HG03378 (cell line): ENCODE measurements around the gene ARHGEF35.
"Not testable (repeated sequence)": the region's sequence is repeated elsewhere in the genome, so short reads cannot be mapped to it uniquely, and the experiment has no call there.

ENCODE experiments used
- ATAC-seq: cut with Tn5 transposase; IDR thresholded peaks from one replicate; pipeline ENCODE4 v1.9.1; 2021; ENCODE audit warnings: mild to moderate bottlenecking, moderate library complexity; ENCODE audit not compliant: unreplicated experiment

ARHGEF35 gene

DNA sequence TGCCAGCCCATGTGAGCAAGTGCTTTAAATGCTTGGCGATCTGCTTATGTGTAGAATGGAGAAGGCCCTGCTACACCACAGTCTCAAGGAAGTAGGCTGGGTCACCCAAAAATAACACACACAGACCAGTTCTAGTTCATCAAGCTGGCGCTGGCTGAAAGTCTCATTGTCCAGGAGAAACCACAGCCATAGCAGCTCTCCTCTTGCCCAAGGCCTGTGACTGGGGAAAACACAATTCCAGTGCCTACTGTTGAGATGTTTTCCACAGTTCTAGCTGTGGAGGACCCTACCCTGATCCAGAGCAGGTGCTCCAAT is 16.5 kb downstream of the ARHGEF35 start:
- not testable (repeated sequence) for ATAC-seq

DNA sequence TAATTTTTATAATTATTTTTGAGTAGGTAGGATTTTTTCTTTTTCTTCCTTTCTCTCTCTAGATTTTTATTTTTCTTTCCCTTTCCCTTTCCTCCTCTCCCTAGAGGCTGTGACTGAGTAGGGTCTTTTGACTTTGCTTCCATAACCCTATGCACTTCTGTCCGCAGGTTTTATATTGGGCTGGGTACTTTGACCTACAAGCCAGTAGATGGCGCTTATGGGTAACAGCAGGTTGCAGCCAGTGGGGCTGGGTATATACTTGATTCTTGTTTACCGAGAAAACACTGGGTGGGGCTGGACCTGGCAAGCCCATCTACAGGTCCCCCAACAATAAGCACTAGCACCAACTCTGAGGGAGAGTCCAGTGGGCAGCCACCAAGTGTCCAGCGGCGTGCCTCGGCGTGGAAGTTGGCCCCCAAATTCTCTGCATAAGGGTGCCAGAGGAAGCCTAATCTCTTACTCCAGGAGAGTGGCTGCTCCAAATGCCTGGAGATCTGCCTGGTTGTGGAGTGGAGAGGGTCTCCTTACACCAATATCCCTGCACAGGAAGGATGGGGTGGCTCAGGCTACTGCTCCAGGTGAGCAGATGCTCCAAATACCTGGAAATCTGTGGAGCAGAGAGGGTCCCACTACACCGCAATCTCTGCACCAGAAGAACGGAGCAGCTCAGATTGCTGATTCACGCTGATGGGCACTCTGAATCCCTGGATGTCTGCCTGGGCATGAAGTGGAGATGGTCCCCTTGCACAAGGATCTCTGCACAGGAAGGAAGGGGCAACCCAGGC is 17.1 kb downstream of the ARHGEF35 start:
- ATAC-seq: peak; percentile 92

DNA sequence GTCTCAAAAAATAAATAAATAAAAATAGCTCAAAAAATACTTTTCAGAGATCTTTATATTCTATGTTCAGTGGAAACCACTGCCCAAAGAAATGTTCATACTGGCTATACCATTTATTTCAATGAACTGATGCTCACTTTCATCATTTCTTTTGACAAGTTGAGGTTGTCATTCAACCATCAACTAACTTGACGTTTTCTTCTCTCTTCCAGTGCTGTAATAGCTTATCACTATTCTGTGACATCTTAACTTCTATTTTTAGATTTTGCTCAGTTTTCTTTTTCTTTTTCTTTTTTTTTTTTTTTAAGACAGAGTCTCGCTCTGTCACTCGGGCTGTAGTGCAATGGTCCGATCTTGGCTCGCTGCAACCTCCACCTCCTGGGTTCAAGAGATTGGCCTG is 21.0 kb downstream of the ARHGEF35 start:
- no peak for ATAC-seq

DNA sequence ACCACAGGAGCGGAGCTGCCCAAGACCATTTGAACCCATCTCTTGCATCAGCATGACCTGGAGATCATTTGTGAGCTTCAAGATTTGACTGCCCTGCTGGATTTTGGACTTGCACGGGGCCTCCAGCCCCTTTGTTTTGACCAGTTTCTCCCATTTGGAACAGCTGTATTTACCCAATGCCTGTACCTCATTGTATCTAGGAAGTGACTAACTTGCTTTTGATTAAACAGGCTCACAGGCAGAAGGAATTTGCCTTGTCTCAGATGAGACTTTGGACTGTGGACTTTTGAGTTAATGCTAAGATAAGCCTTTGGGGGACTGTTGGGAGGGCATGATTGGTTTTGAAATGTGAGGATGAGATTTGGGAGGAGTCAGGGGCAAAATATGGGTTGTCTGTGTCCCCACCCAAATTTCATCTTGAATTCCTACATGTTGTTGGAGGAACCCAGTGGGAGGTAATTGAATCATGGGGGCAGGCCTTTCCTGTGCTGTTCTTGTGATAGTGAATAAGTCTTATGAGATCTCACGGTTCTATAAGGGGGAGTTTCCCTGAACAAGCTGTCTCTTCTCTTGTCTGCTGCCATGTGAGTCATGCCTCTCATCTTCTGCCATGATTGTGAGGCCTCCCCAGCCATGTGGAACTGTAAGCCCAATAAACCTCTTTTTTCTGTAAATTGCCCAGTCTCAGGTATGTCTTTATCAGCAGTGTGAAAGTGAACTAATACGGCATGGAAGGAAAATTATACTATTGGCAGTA is 23.9 kb downstream of the ARHGEF35 start:
- ATAC-seq: not testable (repeated sequence)

DNA sequence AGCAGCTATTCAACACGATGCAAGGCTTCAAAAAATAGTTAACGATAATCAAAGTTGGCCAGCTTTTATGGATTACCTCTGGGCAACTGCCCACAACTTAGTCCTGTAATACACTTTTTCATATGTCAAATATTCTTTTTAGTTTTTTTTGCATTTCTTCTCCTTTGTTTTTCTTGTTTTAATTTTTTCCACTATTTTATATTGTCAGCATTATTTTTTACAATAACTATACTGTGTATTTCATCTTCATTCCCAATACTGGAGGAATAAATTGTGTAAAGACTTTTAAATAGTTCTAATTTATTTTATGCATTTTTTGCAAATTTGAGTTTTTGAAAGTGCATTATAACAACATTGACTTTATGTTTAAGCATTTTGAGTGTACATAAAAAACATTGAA is 30.8 kb downstream of the ARHGEF35 start:
- no peak for ATAC-seq

DNA sequence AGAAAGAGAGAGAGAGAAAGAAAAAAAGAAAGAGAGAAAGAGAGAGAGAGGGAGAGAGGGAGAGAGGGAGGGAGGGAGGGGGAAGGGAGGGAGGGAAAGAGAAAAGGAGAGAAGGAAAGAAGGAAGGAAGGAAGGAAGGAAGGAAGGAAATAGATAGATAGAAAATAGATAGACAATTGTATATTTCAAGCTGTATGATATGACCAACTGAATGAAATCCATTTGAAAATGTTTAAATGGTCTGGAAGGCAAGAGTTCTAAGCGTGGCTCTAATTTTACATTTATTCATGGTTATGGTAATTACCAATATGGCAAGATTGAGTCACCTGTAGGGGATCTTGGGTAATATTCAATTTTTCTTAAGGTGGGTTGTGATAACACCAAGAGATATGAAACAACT is 36.8 kb downstream of the ARHGEF35 start:
- ATAC-seq: no peak

DNA sequence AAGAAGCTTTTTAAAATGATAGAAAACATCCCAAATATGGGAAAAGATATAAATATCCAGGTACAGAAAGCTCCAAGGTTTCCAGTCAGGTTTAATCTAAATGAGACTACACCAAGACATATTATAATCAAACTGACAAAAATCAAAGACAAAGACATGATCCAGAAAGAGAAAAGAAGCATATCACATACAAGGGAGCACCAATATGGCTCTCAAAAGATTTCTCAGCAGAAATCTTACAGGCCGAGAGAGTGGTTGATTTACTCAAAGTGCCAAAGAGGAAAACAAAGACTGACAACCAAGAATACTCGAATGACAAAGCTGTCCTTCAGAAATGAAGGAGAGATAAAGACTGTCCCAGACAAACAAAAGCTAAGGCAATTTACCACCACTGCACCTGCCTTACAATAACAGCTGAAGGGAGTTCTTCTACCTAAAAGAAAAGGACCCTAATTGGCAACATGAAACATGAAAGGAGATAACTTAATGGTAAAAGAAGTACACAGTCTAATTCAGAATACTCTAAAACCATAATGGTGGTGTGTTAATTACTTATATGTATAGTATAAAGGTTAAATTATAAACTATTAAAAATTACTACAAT is 47.3 kb downstream of the ARHGEF35 start:
- ATAC-seq: no peak

DNA sequence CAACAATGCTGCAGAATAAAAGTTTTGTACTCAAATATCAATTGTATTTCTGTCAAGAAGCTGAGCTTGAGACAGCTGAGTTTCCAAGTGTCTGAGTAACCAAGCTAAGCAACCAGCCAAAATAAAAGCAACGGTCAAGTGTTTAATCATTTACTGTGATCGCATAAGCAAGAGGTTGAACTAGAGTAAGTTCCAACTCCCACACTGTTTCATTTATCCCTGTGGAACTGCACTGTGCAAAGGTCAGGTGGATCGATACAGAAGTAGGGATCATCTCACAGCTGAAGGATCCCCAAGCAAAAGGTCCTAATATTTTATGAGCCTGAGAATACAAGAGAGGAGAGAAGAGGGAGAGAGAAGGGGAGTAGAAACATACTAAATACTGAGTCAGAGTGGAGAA is 51.2 kb downstream of the ARHGEF35 start:
- no peak for ATAC-seq

DNA sequence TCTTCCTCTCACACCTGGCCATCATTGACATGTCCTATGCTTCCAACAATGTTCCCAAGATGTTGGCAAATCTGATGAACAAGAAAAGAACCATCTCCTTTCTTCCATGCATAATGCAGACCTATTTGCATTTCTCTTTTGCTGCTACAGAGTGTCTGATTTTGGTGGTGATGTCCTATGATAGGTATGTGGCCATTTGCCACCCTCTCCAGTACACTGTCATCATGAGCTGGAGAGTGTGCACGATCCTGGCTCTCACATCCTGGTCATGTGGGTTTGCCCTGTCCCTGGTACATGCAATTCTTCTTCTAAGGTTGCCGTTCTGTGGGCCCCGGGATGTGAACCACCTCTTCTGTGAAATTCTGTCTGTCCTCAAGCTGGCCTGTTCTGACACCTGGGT is 53.4 kb downstream of the ARHGEF35 start:
- ATAC-seq: no peak

DNA sequence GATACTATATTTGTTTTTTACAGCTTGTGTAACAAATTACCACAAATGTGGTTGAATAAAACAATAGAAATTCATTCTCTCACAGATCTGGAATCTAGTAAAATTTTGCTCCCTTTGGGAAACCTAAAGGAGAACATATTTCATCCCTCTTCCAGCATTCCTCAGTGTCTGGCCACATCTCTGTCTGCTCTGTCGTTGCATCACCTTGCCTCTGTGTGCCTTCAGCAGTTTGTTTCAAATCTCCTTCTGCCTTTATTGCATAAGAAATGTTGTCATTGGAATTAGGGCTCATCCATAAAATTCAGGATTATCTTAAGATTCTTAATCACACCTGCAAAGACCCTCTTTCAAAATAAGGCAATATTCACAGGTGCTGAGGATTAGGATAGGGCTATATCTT is 58.1 kb downstream of the ARHGEF35 start:
- no peak for ATAC-seq
